Measurements from ENCODE around the gene SYT1. TPM values are rescaled to one million over a fixed set of nuclear protein-coding genes. Genes with fewer than 3 reads are reported as not detected.
A peak's percentile ranks its signal among the peaks of the same experiment; 100 is the strongest.

Gene SYT1
- total RNA-seq, result 17.4 and 19.5 TPM in 2 replicates
- long read RNA-seq, full-length matches to known transcripts, result 8 of 21 reads
- long read RNA-seq, partial matches to known transcripts, result 7 of 21 reads
- long read RNA-seq, other reads (novel, unspliced or antisense), result 6 of 21 reads

- peak within 1 kb of the TSS; percentile 97 for H3K4me3 Mint-ChIP-seq
- peaks cover 32% of the 10 kb centered on the region for H3K4me1 Mint-ChIP-seq
- peak within 1 kb of the TSS; percentile 80 for H3K27ac Mint-ChIP-seq (ENCODE audit: unreplicated experiment)
- TF ChIP-seq CTCF (conservative IDR thresholded peaks at IDR 0.05), result no peak
- peak; percentile 72 for DNase-seq (ENCODE audit: low read depth, low spot score)
- no peaks in the 10 kb centered on the region for H3K36me3 Mint-ChIP-seq (ENCODE audit: low read depth)
- H3K27me3 Mint-ChIP-seq (ENCODE audit: low read depth), result peaks cover 51% of the 10 kb centered on the region
- H3K9me3 Mint-ChIP-seq, result no peaks in the 10 kb centered on the region
These were observed at the start of gene SYT1 for GRCh38 chr12:78864403-78864869. TSS of gene SYT1 (plus strand) at chr12:78864774.

GRCh38 chr12:78818487-78818886 lies 46.1 kb upstream of the SYT1 start:
- TF ChIP-seq CTCF (conservative IDR thresholded peaks at IDR 0.05), result no peak
- H3K27me3 Mint-ChIP-seq (ENCODE audit: low read depth), result no peaks in the 10 kb centered on the region
- H3K9me3 Mint-ChIP-seq, result peaks cover 3% of the 10 kb centered on the region
- H3K27ac Mint-ChIP-seq (ENCODE audit: unreplicated experiment), result no peak overlapping the region
- H3K4me3 Mint-ChIP-seq, result no peak overlapping the region
- H3K4me1 Mint-ChIP-seq, result no peaks in the 10 kb centered on the region
- DNase-seq (ENCODE audit: low read depth, low spot score), result no peak
- no peaks in the 10 kb centered on the region for H3K36me3 Mint-ChIP-seq (ENCODE audit: low read depth)

- Mint-ChIP-seq H3K36me3 (ENCODE audit: low read depth) (no peaks in the 10 kb centered on the region), H3K4me3 (no peak overlapping the region), H3K4me1 (no peaks in the 10 kb centered on the region), H3K9me3 (peaks cover 3% of the 10 kb centered on the region), H3K27me3 (ENCODE audit: low read depth) (no peaks in the 10 kb centered on the region), H3K27ac (ENCODE audit: unreplicated experiment) (no peak overlapping the region)
- no peak for DNase-seq (ENCODE audit: low read depth, low spot score)
- no peak for TF ChIP-seq CTCF (conservative IDR thresholded peaks at IDR 0.05)
These were observed 43.6 kb upstream of the SYT1 start for GRCh38 chr12:78820946-78821345.

- no peaks in the 10 kb centered on the region for H3K9me3 Mint-ChIP-seq
- no peaks in the 10 kb centered on the region for H3K27me3 Mint-ChIP-seq (ENCODE audit: low read depth)
- no peak overlapping the region for H3K27ac Mint-ChIP-seq (ENCODE audit: unreplicated experiment)
- H3K36me3 Mint-ChIP-seq (ENCODE audit: low read depth), result no peaks in the 10 kb centered on the region
- no peak overlapping the region for H3K4me3 Mint-ChIP-seq
- no peak for TF ChIP-seq CTCF (conservative IDR thresholded peaks at IDR 0.05)
- no peaks in the 10 kb centered on the region for H3K4me1 Mint-ChIP-seq
- DNase-seq (ENCODE audit: low read depth, low spot score), result no peak
These were observed 39.7 kb upstream of the SYT1 start for GRCh38 chr12:78824918-78825317.

GRCh38 chr12:78829690-78830089 lies 34.9 kb upstream of the SYT1 start:
- DNase-seq (ENCODE audit: low read depth, low spot score), result no peak
- no peak overlapping the region for H3K27ac Mint-ChIP-seq (ENCODE audit: unreplicated experiment)
- H3K9me3 Mint-ChIP-seq, result no peaks in the 10 kb centered on the region
- no peak for TF ChIP-seq CTCF (conservative IDR thresholded peaks at IDR 0.05)
- H3K4me1 Mint-ChIP-seq, result no peaks in the 10 kb centered on the region
- no peaks in the 10 kb centered on the region for H3K36me3 Mint-ChIP-seq (ENCODE audit: low read depth)
- no peak overlapping the region for H3K4me3 Mint-ChIP-seq
- no peaks in the 10 kb centered on the region for H3K27me3 Mint-ChIP-seq (ENCODE audit: low read depth)

Data from neural crest cell (in vitro differentiated cells).